Activated CD4-positive, alpha-beta T cell treated with anti-CD3 and anti-CD28 coated beads, Interleukin-2, amount 50 U/mL, for 24 hours (primary cell): ENCODE measurements around the gene SOX6.

Source experiments
- DNase-seq, 2 donors: peaks; one replicate each; pipeline ENCODE4 v3.0.0-alpha.2; 2020; ENCODE audit warnings: low read depth in 1 of 2, low spot score in 1 of 2

SOX6 gene

DNA sequence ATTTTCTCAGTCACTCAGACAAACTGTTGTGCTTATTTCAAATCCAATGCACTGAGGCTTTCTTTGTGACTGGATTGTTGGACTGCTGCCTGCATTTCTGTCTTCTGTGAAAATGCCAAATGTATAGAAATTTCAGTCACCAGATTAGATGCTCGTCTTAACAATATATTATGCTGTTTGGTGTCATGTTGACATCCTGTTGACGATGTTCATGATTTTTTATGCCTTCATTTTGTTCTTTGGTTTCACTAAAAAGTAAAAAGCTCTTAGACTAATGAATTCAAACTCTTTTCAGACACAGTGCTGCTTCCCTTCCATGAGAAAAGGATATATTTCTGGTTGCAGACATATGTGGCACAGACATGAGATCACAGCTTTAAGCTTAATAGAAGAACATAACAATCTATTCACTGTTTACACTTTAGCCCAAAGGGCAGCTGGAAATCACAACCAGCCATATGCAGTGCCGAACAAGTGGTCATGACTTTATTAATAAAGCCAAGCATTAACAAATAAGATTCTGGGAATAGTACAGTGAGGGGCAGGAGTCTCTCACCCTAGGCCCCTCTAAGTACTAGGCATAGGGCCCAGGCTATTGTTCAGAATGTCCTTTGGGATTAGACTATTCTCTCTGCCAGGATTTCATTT is 9.4 kb upstream of the SOX6 start:
- no peak for DNase-seq

DNA sequence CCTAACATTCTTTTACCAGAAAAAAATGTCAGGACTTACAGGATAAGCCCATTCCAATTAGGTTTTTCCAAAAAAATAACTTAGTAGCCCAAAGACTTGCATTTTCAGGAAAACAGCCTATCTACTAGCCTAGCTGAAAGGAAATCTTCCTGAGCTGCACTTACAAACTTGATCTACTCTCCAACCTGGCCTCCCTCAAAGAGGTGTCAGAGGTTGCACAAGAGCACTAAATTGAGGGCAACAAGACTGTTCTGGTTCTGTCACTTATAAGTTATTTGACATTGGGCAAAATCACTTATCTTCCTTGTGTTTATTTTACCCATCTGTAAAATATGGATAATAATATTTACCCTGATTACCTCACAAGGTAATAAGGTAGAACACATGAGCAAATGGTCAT is 7.9 kb upstream of the SOX6 start:
- DNase-seq: no peak

GRCh38 chr11:16363706-16364105 is 7.4 kb upstream of the SOX6 start:
- no peak for DNase-seq

GRCh38 chr11:16361108-16361865 is 4.9 kb upstream of the SOX6 start:
- no peak for DNase-seq

- no peak for DNase-seq
These were observed 3.0 kb upstream of the SOX6 start for GRCh38 chr11:16359369-16359768.

GRCh38 chr11:16358726-16359125 is 2.4 kb upstream of the SOX6 start:
- no peak for DNase-seq

DNA sequence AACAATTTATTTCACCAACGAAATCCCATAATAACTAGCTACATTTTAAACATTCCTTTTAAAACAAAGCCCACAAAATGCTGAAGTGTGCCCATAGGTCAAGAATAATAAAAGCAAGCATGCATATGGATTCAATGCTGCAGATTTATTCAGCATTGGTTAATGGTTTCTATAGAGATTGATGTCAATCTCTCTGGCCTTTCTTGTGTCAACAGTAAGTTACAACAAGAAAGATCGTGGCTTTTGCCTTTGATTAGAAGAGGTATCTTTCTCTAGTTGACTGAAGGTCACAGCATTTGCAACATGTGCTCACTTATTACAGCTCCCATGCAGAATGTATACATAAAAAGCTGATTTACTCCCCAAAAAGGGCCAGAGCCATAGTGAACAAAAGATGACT is 1.4 kb upstream of the SOX6 start:
- no peak for DNase-seq

- DNase-seq: no peak
These were observed 531 bp upstream of the SOX6 start for GRCh38 chr11:16356761-16357393.

DNA sequence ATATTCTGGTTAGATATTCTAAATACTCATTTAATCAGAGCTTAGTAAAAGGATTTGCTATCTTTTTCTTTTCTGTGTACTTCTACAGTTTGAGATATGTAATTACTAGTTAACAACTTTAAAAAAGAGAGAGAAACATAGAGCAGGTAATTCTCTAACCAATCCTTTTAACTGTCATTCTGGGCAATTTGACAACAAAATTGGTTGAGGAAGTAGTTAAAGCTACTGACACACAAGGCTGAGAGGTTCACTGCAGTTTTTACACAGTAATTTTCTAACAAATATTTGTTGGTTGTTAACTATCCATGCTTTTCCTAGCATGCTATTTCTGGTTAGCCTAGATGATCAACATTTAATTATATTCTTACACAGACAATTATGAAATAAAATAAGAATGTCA is 3.6 kb downstream of the SOX6 start:
- no peak for DNase-seq

DNA sequence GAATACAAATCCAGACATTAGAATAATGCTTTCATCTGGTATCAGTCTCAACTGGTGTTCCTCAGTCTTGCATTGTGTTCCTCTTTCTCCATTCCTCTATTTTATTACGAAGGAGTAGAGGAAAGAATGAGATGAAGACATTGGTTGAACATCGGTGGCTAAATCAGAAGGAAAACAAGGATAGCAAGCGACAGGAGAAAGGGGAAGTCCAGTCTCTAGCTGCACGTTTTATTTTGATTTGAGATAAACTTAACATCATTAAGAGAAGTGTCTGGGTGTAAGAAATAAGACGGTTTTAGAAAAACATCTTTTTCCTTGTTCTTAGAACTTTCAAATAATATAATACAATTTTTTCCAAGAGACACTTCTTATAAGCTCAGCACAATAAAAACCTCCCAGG is 6.2 kb downstream of the SOX6 start:
- no peak for DNase-seq

- DNase-seq: no peak
These were observed 8.2 kb downstream of the SOX6 start for GRCh38 chr11:16347928-16348685.

DNA sequence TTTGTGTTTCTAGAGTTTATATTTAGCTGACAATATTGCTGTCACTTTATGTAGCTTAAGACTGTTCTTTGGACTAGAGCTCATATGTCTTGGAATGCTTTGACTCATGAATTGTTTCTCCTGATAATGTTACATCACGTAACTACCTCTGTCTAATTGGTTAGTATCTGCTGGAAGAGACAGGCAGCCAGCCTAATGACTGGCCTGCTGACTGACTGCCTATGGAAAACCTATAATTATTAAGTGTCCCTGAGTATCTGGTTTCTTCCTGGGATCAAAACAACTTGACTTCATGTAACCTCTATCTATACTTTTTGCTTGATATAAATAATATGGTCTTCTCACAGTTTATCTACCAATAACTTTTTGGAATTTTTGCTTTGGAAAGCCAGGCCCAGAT is 9.4 kb downstream of the SOX6 start:
- DNase-seq: no peak

GRCh38 chr11:16341853-16342252 is 14.5 kb downstream of the SOX6 start:
- DNase-seq: no peak

DNA sequence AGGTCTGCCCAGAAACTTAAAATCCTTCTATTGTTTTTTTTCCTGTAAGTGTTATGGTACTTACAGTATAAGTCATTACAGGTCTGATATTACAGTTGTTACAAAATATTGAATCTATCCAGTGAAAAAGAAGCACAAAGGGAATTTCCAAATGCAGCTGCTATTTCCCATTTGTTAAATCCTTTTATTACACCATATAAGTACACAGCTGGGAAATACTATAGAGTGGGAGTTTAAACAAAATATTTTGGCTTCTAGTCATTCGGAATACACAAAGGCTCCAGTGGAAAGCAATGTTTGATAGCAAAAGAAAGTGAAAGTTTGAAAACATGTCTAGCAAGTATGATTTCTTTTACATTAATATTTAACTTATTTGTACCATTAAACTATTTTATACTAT is 18.0 kb downstream of the SOX6 start:
- DNase-seq: no peak

GRCh38 chr11:16337421-16338213 is 18.7 kb downstream of the SOX6 start:
- no peak for DNase-seq

DNA sequence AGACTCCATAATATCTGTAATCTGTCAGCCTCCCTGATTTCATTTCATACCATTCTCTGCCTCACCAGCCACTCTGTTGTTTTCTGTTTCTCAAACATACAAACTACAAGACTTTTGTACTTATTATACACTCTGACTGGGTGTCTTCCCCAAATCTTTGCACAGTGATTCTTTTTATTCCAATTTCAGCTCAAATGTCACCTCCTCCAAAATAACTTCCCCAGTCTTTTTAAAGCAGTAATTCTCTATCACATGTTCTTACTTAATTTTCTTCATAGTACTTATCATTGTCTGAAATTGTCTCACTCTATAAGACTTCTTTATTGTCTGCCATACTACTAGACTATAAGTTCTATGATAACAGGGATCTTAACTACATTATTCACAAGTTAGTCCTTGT is 19.6 kb downstream of the SOX6 start:
- no peak for DNase-seq

DNA sequence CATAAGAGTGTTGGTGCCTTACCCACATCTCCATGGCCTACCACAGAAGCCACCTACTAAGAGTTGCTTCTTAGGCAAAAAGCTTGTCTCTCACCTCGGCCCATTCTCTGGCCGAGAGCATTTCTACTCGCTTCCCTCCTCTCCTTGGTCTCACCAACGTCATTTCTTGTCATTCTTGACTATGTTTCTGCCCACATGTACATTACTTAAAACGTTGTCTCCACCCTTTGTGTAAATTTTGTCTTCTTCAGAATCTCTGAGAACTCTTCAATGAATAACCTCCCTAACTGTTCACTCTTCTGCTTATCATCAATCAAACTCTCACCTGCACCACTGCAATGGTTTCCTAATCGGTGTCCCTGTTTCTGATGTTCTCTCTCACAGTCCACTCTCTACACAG is 20.1 kb downstream of the SOX6 start:
- DNase-seq: no peak

DNA sequence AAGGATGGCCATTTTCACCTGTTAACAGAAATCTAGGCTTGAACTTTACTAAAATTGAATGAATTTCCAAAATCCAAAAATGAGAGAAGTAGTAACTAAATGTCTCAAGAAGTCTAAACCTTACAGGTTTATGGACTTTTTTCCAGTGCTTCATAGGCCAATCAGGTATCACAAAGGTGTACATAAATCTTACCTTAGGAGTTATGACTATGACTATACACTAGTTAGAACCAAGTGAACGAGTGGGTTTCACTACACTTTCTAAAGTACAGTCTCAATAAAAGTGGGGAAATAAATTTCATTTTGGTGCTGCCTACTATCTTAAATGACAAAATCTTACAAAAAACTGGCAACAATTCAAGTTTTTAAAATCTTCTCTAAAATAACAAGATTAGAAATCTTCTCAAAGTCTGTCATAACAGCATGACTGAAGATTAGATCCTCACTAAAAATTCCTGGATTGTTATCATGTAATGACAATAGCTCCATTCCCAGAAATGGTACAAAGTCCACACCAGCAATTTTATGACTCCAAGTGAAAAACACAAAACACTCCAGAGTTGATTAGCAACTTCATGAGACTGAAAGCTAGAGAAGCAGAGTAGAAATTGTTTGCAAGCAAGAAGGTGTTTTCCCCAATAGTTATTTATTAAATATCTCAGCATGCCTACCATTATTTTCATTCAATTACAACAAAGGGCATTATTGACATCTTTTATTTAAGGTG is 20.9 kb downstream of the SOX6 start:
- DNase-seq: no peak

- no peak for DNase-seq
These were observed 29.6 kb downstream of the SOX6 start for GRCh38 chr11:16326679-16327297.

DNA sequence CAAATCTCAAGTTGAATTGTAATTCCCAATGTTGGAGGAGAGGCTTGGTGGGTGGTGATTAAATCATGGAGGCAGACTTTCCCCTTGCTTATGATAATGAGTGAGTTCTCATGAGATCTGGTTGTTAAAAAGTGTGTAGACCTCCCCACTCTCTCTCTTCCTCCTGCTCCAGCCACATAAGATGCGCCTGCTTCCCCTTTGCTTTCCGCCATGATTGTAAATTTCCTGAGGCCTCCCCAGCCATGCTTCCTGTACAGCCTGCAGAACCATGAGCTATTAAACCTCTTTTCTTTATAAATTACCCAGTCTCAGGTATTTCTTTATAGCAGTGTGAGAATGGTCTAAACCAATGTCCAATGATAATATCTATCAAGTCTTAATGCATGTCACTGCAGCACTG is 34.2 kb downstream of the SOX6 start:
- no peak for DNase-seq
